LHCN-M2 (cell line): Measurements from ENCODE around the gene CCDC50. TPM values are rescaled to one million over a fixed set of nuclear protein-coding genes. Genes with fewer than 3 reads are reported as not detected.
A peak's percentile ranks its signal among the peaks of the same experiment; 100 is the strongest.

Experiments
- DNase-seq: peaks from one replicate; pipeline ENCODE4 v3.0.0-alpha.2; 2012; ENCODE audit warnings: low read depth
- total RNA-seq: library from RNA; depleted of rRNA; stranded (reverse); fragments of >200 nt; gene quantifications from 2 replicates; pipeline ENCODE4 v1.2.3, GENCODE V29; 2014

Gene CCDC50
- total RNA-seq, 1 experiment from 2014 or later: 86.3 TPM

- peak; percentile 87 for DNase-seq
Measured at GRCh38 chr3:191376516-191377141, 47.4 kb downstream of the CCDC50 start.

- DNase-seq: no peak
Measured at GRCh38 chr3:191378142-191378812, 49.1 kb downstream of the CCDC50 start.

- no peak for DNase-seq
Measured at GRCh38 chr3:191379446-191379845, 50.3 kb downstream of the CCDC50 start.

GRCh38 chr3:191380001-191380400, 50.8 kb downstream of the CCDC50 start:
- DNase-seq: no peak

- DNase-seq: no peak
Measured at GRCh38 chr3:191381303-191381702, 52.1 kb downstream of the CCDC50 start.

GRCh38 chr3:191382661-191383060, 53.5 kb downstream of the CCDC50 start:
- DNase-seq: peak; percentile 17

GRCh38 chr3:191383124-191383523, 53.9 kb downstream of the CCDC50 start:
- peak; percentile 97 for DNase-seq

- no peak for DNase-seq
Measured at GRCh38 chr3:191385101-191385500, 55.9 kb downstream of the CCDC50 start.

GRCh38 chr3:191387441-191388077, 58.4 kb downstream of the CCDC50 start:
- DNase-seq: peak; percentile 29

GRCh38 chr3:191388823-191389222, 59.6 kb downstream of the CCDC50 start:
- DNase-seq: peak; percentile 19

GRCh38 chr3:191390580-191390979, 61.4 kb downstream of the CCDC50 start:
- DNase-seq: no peak

GRCh38 chr3:191391861-191392808, 62.9 kb downstream of the CCDC50 start:
- DNase-seq: no peak

GRCh38 chr3:191393146-191393545, 64.0 kb downstream of the CCDC50 start:
- no peak for DNase-seq

- DNase-seq: peak; percentile 20
Measured at GRCh38 chr3:191397771-191398170, 68.6 kb downstream of the CCDC50 start.

- no peak for DNase-seq
Measured at GRCh38 chr3:191398607-191399006, 69.4 kb downstream of the CCDC50 start.

- no peak for DNase-seq
Measured at GRCh38 chr3:191399918-191400317, 70.7 kb downstream of the CCDC50 start.

GRCh38 chr3:191401775-191402357, 72.7 kb downstream of the CCDC50 start:
- DNase-seq: no peak

- DNase-seq: no peak
Measured at GRCh38 chr3:191409791-191410359, 80.7 kb downstream of the CCDC50 start.

GRCh38 chr3:191412759-191413158, 83.6 kb downstream of the CCDC50 start:
- peak; percentile 97 for DNase-seq

GRCh38 chr3:191414286-191414685, 85.1 kb downstream of the CCDC50 start:
- no peak for DNase-seq

GRCh38 chr3:191414732-191415131, 85.5 kb downstream of the CCDC50 start:
- no peak for DNase-seq
